Small intestine (tissue), 16 donors: ENCODE measurements around the gene ENGASE. TPM values are rescaled to one million over a fixed set of nuclear protein-coding genes. Genes with fewer than 3 reads are reported as not detected.
A peak's percentile ranks its signal among the peaks of the same experiment; 100 is the strongest.

Source experiments
- DNase-seq, 2 donors: peaks; one replicate each; pipeline versions ENCODE4 v3.0.0 to v3.0.0-alpha.2; 2013
- FAIRE-seq: peaks from 2 replicates; lab custom pipeline; 2012; peaks lifted over from hg19 to GRCh38; lab: Jason Lieb, UNC
- H3K27ac ChIP-seq, 3 donors: one replicate each; pipeline ENCODE4 v1.5.1; 2013; ENCODE audit warnings: low read length in 2 of 3, mild to moderate bottlenecking in 2 of 3, control low read depth in 1 of 3, inconsistent platforms in 1 of 3, low read depth in 1 of 3, moderate library complexity in 1 of 3
- H3K27me3 ChIP-seq, 3 donors: one replicate each; pipeline ENCODE4 v1.6.1; 2013; ENCODE audit warnings: low read length in 3 of 3, inconsistent platforms in 1 of 3; ENCODE audit not compliant: control insufficient read depth in 3 of 3, insufficient read depth in 3 of 3
- H3K36me3 ChIP-seq, 3 donors: one replicate each; pipeline ENCODE4 v1.6.1; 2013; ENCODE audit warnings: low read length in 3 of 3, inconsistent platforms in 1 of 3, low read depth in 1 of 3, mild to moderate bottlenecking in 1 of 3, moderate library complexity in 1 of 3; ENCODE audit not compliant: control insufficient read depth in 3 of 3, insufficient read depth in 2 of 3
- H3K4me1 ChIP-seq, 3 donors: one replicate each; pipeline ENCODE4 v1.6.1; 2013; ENCODE audit warnings: low read length in 2 of 3, inconsistent platforms in 1 of 3, low read depth in 1 of 3, mild to moderate bottlenecking in 1 of 3, moderate library complexity in 1 of 3; ENCODE audit not compliant: control insufficient read depth in 3 of 3, insufficient read depth in 2 of 3
- H3K4me3 ChIP-seq, 3 donors: one replicate each; pipeline ENCODE4 v1.5.1; 2013; ENCODE audit warnings: low read length in 3 of 3, control low read depth in 1 of 3, inconsistent platforms in 1 of 3, low read depth in 1 of 3, mild to moderate bottlenecking in 1 of 3, moderate library complexity in 1 of 3
- H3K9me3 ChIP-seq, 2 donors: one replicate each; pipeline ENCODE4 v1.6.1; 2013; ENCODE audit warnings: low read depth in 1 of 2, low read length in 1 of 2; ENCODE audit not compliant: control insufficient read depth in 2 of 2, insufficient read depth in 1 of 2
- WGBS, 3 donors: extraction: QIAGEN DNeasy Blood & Tissue Kit; methylation state at CpG; one replicate each; pipeline ENCODE4 v1.1.7; 2013; 5-methylcytosine and 5-hydroxymethylcytosine counted together
- long read RNA-seq, 10 donors: transcript quantifications; one replicate each; lab custom pipeline, GENCODE V29; 2026
- polyA plus RNA-seq, 4 donors: library from polyadenylated mRNA; stranded (reverse) in 3 of 4; unstranded in 1 of 4; fragments of 200-250 nt in 3 of 4; fragments of 120-200 nt in 1 of 4; gene quantifications; one replicate each; pipeline versions ENCODE4 v1.2.1 to v1.2.3, GENCODE V29; 2013
- donor health status: healthy with polysubstance abuse.
- donor health status: control.
- donor health status: control.
- donor health status: Bipolar disorder and iron deficiency.
- donor health status: healthy.

Gene ENGASE
- polyA plus RNA-seq, result 10 to 100 TPM; 17.6 to 87.9 (median 31.0) TPM
- long read RNA-seq, donor 1, result 0 reads
- long read RNA-seq, donor 2, result 0 reads
- long read RNA-seq, donor 3, partial matches to known transcripts, result 40 of 45 reads
- long read RNA-seq, donor 3, other reads (novel, unspliced or antisense), result 0 of 45 reads
- long read RNA-seq, donor 4, result 0 reads
- long read RNA-seq, donor 5, partial matches to known transcripts, result 0 of 2 reads
- long read RNA-seq, donor 5, other reads (novel, unspliced or antisense), result 0 of 2 reads
- long read RNA-seq, donor 6, partial matches to known transcripts, result 41 of 42 reads
- long read RNA-seq, donor 6, other reads (novel, unspliced or antisense), result 0 of 42 reads
- long read RNA-seq, donor 7, partial matches to known transcripts, result 39 of 39 reads
- long read RNA-seq, donor 7, other reads (novel, unspliced or antisense), result 0 of 39 reads
- long read RNA-seq, donor 8, result 0 reads
- long read RNA-seq, donor 9, partial matches to known transcripts, result 0 of 1 reads
- long read RNA-seq, donor 9, other reads (novel, unspliced or antisense), result 0 of 1 reads
- long read RNA-seq, donor 10, partial matches to known transcripts, result 29 of 31 reads
- long read RNA-seq, donor 10, other reads (novel, unspliced or antisense), result 0 of 31 reads

GRCh38 chr17:79074649-79075445 lies at the start of gene ENGASE:
ENGASE (plus strand) TSS chr17:79074824; CDS start chr17:79074945, 121 bp downstream.
- H3K27me3 ChIP-seq, result no peaks in the 10 kb centered on the region
- H3K4me3 ChIP-seq, result peak within 1 kb of the TSS; percentile 68 to 82 (median 72)
- WGBS, 3 donors, result 1% methylated on average over 65 to 106 of the region's 106 CpGs
- FAIRE-seq (no peak), DNase-seq (peak; percentile 97 to 98)
- H3K27ac ChIP-seq, result peak within 1 kb of the TSS; percentile 76 to 82 (median 77)
- peaks cover 0 to 29% (median 7%) of the 10 kb centered on the region in 3 donors for H3K4me1 ChIP-seq
- H3K36me3 ChIP-seq, result peaks cover 0 to 24% (median 8%) of the 10 kb centered on the region in 3 donors
- no peaks in the 10 kb centered on the region for H3K9me3 ChIP-seq

DNA sequence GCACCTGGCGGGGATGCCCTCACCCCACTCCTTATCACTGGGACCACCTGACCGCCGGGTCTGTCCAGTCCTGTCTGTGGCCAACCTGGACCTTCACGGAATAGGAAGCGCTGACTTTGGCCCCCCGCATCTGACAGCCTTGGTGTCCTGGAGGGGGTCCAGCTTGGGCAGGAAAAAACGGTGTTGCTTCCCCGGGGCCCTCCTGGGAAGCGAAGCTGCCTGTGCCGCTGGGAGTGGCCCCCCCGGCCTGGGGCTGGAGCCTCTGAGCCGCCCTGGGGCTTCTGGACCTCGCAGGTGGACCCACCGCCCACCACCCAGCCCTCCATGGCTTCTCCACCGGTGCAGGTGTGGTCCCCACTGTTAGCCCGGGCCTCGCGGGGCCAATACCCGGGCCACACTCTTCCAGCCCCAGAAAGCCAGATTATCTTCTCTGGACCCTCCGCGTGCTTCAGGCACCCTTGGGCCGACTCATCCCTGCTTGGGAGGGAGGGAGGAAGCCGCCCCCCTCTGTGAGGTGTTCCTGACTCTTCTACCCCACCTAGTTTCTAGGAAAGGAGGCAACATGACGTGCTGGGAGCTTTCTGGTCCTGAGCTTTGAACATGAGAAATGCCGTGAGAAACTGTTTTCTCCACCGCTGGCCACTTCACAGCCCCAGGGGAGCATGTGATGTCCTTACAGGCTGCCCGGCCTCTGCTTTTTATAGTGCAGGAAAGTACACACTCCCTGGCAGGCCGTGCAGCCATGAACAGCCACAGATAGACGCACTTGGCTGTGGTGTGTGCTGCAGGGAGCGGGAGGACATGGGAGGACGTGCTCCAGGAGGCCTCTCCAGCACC lies 49.5 kb upstream of the ENGASE start:
- H3K36me3 ChIP-seq, result no peaks in the 10 kb centered on the region
- H3K4me3 ChIP-seq, result peak overlapping the region in 2 of 3 donors; percentile 51 to 57
- FAIRE-seq, result no peak
- H3K4me1 ChIP-seq, result peaks cover 3 to 50% (median 9%) of the 10 kb centered on the region in 3 donors
- H3K9me3 ChIP-seq, result no peaks in the 10 kb centered on the region
- H3K27ac ChIP-seq, result peak overlapping the region in 1 of 3 donors; percentile 37
- DNase-seq, result peak; percentile 15 to 19
- peaks cover 0 to 50% (median 0%) of the 10 kb centered on the region in 3 donors for H3K27me3 ChIP-seq
- WGBS, 3 donors, result 28 to 49% (median 41%) methylated on average over 31 of the region's 31 CpGs

GRCh38 chr17:79026376-79027273 lies 48.0 kb upstream of the ENGASE start:
- peak overlapping the region in 1 of 3 donors; percentile 91 for H3K27ac ChIP-seq
- H3K4me1 ChIP-seq, result peaks cover 3 to 44% (median 8%) of the 10 kb centered on the region in 3 donors
- WGBS, 3 donors, result 13 to 49% (median 39%) methylated on average over 16 of the region's 16 CpGs
- DNase-seq, result peak; percentile 73 to 84
- H3K36me3 ChIP-seq, result no peaks in the 10 kb centered on the region
- H3K9me3 ChIP-seq, result no peaks in the 10 kb centered on the region
- H3K27me3 ChIP-seq, result peaks cover 0 to 50% (median 0%) of the 10 kb centered on the region in 3 donors
- H3K4me3 ChIP-seq, result no peak overlapping the region
- no peak for FAIRE-seq

DNA sequence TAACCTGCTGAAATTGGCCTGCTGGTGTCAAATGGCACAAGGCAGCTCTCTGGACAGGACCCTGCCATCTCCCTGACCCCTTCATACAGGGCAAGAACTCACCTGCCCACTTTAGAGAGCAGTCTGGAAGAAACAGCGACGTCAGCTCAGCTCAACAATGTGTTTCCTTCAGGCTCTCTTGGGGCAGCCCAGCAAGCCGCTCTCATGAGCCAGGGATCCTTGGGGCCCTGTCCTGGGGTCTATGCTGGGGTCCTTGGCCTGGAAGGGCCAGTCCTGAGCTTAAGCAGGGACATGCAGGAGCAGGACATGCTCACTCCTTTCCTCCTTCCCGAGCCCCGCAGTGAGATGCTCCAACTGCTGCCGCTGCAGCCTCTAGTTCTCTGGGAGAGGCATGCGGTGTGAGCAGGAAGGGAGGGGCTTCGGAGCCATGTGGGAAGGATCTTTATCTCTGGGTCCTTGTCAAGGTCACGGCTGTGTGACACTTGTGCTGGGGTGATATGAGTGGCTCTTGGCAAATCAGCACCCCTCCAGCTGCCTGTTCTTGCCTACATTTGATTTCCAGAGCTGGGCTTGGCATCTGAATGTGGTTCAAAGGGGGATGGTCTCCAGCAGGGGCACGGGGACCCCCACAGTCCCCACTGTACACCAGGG lies 47.2 kb upstream of the ENGASE start:
- DNase-seq (peak; percentile 44 to 46), FAIRE-seq (no peak)
- 13 to 31% (median 25%) methylated on average over 7 to 10 of the region's 10 CpGs for WGBS, 3 donors
- Histone ChIP-seq H3K36me3 (no peaks in the 10 kb centered on the region), H3K4me3 (no peak overlapping the region), H3K4me1 (peaks cover 3 to 44% (median 8%) of the 10 kb centered on the region in 3 donors), H3K9me3 (no peaks in the 10 kb centered on the region), H3K27me3 (peaks cover 0 to 53% (median 0%) of the 10 kb centered on the region in 3 donors), H3K27ac (peak overlapping the region in 1 of 3 donors; percentile 53)

- Histone ChIP-seq H3K4me3 (no peak overlapping the region), H3K9me3 (no peaks in the 10 kb centered on the region), H3K36me3 (no peaks in the 10 kb centered on the region), H3K27ac (peak overlapping the region in 1 of 3 donors; percentile 53), H3K4me1 (peaks cover 3 to 44% (median 8%) of the 10 kb centered on the region in 3 donors), H3K27me3 (peaks cover 0 to 48% (median 0%) of the 10 kb centered on the region in 3 donors)
- 13 to 29% (median 19%) methylated on average over 16 of the region's 16 CpGs for WGBS, 3 donors
- no peak for FAIRE-seq
- no peak for DNase-seq
Observed at GRCh38 chr17:79027925-79028491, 46.6 kb upstream of the ENGASE start.

GRCh38 chr17:79028496-79029326 lies 45.9 kb upstream of the ENGASE start:
- no peak overlapping the region for H3K27ac ChIP-seq
- no peak overlapping the region for H3K4me3 ChIP-seq
- FAIRE-seq (no peak), DNase-seq (peak in 1 of 2 donors; percentile 21)
- peaks cover 5 to 42% (median 8%) of the 10 kb centered on the region in 3 donors for H3K4me1 ChIP-seq
- H3K9me3 ChIP-seq, result no peaks in the 10 kb centered on the region
- no peaks in the 10 kb centered on the region for H3K36me3 ChIP-seq
- WGBS, 3 donors, result 55 to 76% (median 71%) methylated on average over 17 of the region's 17 CpGs
- H3K27me3 ChIP-seq, result peaks cover 0 to 41% (median 0%) of the 10 kb centered on the region in 3 donors
